Right cardiac atrium (tissue), 5 donors: Measurements from ENCODE around the gene EIF2S2. TPM values are rescaled to one million over a fixed set of nuclear protein-coding genes. Genes with fewer than 3 reads are reported as not detected.
"Not testable (repeated sequence)": the region's sequence is repeated elsewhere in the genome, so short reads cannot be mapped to it uniquely, and the experiment has no call there.

ENCODE experiments used
- ATAC-seq, 2 donors: fragments of 200-7000 bp; cut with Tn5 transposase; one replicate each; pipeline versions ENCODE4 v1.8.0 to v1.9.1; 2020; ENCODE audit warnings: moderate library complexity in 2 of 2, mild to moderate bottlenecking in 1 of 2
- DNase-seq, 3 donors: peaks; one replicate each; pipeline ENCODE4 v3.0.0-alpha.2; 2020
- H3K27ac ChIP-seq: one replicate; pipeline ENCODE4 v1.5.1; 2013; ENCODE audit warnings: mild to moderate bottlenecking, low read length, control low read depth, moderate library complexity
- H3K27me3 ChIP-seq: one replicate; pipeline ENCODE4 v1.6.1; 2013; ENCODE audit not compliant: control insufficient read depth, insufficient read depth
- H3K4me1 ChIP-seq: one replicate; pipeline ENCODE4 v1.6.1; 2013; ENCODE audit warnings: low read length; ENCODE audit not compliant: control insufficient read depth, insufficient read depth
- H3K4me3 ChIP-seq: one replicate; pipeline ENCODE4 v1.5.1; 2013; ENCODE audit warnings: low read length, control low read depth
- H3K9me3 ChIP-seq: one replicate; pipeline ENCODE4 v1.6.1; 2013; ENCODE audit warnings: low read length; ENCODE audit not compliant: control insufficient read depth
- WGBS: extraction: QIAGEN DNeasy Blood & Tissue Kit; methylation state at CpG from one replicate; pipeline ENCODE4 v1.1.7; 2013; 5-methylcytosine and 5-hydroxymethylcytosine counted together
- intact Hi-C, 4 donors: fragments of 100-400 bp; cut with DNase I; formaldehyde crosslinking; loops; one replicate each; pipeline versions ENCODE4 v1.11.0 to v1.14.0; 2022 to 2023
- polyA plus RNA-seq: library from polyadenylated mRNA; stranded (reverse); fragments of 200-250 nt; gene quantifications from one replicate; pipeline ENCODE4 v1.2.3, GENCODE V29; 2013
- total RNA-seq, 4 donors: library from RNA; stranded (reverse); fragmentation: NEBNext Ultra II Directional; extraction: Animal tissue kit (Norgen Biotek cat#: 25700); gene quantifications; one replicate each; pipeline ENCODE4 v1.2.1, GENCODE V29; 2021
- donor health status: healthy with polysubstance abuse.
- donor health status: DM: no; HTN: yes; CAD: no.
- donor health status: DM: no; HTN: no; CAD: no.
- donor health status: DM: no; HTN: yes; CAD: no; lungs with severe emphysema.
- donor health status: DM: yes; HTN: yes; CAD: no.

EIF2S2 gene
- total and polyA plus RNA-seq, 5 donors: 36.0 to 46.9 (median 38.4) TPM

DNA sequence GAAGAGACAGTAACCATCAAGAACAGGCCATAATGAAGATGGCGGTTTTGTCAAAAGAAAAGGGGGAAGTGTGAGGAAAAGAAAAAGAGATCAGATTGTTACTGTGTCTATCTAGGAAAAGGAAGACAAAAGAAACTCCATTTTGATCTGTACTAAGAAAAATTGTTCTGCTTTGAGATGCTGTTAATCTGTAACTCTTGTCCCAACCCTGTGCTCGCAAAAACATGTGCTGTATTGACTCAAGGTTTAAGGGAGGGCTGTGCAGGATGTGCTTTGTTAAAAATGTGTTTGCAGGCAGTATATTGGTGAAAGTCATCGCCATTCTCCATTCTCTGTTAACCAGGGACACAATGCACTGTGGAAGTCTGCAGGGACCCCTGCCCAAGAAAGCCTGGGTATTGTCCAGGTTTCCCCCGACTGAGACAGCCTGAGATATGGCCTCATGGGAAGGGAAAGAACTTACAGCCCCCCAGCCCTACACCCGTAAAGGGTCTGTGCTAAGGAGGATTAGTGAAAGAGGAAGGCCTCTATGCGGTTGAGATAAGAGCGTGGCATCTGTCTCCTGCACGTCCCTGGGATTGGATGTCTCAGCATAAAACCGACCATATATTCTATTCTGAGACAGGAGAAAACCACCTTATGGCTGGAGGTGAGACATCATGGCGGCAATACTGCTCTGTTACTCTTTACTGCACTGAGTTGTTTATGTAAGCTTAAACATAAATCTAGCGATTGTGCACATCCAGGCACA lies 23.7 kb upstream of the EIF2S2 start:
- H3K4me3 ChIP-seq, H3K27ac ChIP-seq, H3K27me3 ChIP-seq, DNase-seq, ATAC-seq, H3K9me3 ChIP-seq, H3K4me1 ChIP-seq: not testable (repeated sequence)
- intact Hi-C loops: loop anchor here in 1 of 4 donors (10.0 kb wide), 1 partner anchor 271 kb away; no protein-coding TSS in a partner anchor
- WGBS: 79% methylated on average over 11 of the region's 11 CpGs

DNA sequence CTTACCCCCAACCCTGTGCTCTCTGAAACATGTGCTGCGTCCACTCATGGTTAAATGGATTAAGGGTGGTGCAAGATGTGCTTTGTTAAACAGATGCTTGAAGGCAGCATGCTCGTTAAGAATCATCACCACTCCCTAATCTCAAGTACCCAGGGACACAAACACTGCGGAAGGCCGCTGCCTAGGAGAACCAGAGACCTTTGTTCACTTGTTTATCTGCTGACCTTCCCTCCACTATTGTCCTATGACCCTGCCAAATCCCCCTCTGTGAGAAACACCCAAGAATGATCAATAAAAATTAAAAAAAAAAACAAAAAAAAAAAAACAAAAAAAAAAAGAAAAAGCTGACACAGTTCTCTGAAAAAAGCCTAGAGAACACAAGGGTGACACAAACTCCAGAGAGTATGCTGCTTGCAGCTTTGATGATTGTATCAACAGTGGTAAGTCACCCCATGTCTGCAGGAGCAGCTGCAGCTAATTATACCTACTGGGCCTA lies 21.4 kb upstream of the EIF2S2 start:
- intact Hi-C loops: loop anchor here in 1 of 4 donors (10.0 kb wide), 1 partner anchor 269 kb away; no protein-coding TSS in a partner anchor
- H3K27ac ChIP-seq, H3K4me1 ChIP-seq, H3K9me3 ChIP-seq, H3K4me3 ChIP-seq, DNase-seq, H3K27me3 ChIP-seq, ATAC-seq: not testable (repeated sequence)
- WGBS: 63% methylated on average over 4 of the region's 4 CpGs

DNA sequence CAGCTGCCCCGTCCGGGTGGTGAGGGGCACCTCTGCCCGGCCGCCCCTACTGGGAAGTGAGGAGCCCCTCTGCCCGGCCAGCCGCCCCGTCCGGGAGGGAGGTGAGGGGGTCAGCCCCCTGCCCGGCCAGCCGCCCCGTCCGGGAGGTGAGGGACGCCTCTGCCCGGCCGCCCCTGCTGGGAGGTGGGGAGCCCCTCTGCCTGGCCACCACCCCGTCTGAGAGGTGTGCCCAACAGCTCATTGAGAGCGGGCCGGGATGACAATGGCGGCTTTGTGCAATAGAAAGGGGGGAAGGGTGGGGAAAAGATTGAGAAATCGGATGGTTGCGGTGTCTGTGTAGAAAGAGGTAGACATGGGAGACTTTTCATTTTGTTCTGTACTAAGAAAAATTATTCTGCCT lies 20.9 kb upstream of the EIF2S2 start:
- H3K27me3 ChIP-seq, DNase-seq, H3K4me3 ChIP-seq, H3K4me1 ChIP-seq, ATAC-seq, H3K27ac ChIP-seq, H3K9me3 ChIP-seq: not testable (repeated sequence)
- 88% methylated on average over 21 of the region's 21 CpGs for WGBS
- intact Hi-C loops: loop anchor here in 1 of 4 donors (10.0 kb wide), 1 partner anchor 268 kb away; no protein-coding TSS in a partner anchor

DNA sequence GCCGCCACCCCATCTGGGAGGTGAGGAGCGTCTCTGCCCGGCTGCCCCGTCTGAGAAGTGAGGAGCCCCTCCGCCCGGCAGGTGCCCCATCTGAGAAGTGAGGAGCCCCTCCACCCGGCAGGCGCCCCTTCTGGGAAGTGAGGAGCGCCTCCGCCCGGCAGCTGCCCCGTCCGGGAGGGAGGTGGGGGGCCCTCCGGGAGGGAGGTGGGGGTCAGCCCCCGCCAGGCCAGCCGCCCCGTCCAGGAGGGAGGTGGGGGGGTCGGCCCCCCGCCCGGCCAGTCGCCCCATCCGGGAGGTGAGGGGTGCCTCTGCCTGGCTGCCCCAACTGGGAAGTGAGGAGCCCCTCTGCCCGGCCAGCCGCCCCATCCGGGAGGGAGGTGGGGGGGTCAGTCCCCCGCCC lies 20.4 kb upstream of the EIF2S2 start:
- WGBS: 93% methylated on average over 26 of the region's 26 CpGs
- not testable (repeated sequence) for H3K9me3 ChIP-seq, H3K4me3 ChIP-seq, ATAC-seq, H3K27ac ChIP-seq, H3K4me1 ChIP-seq, H3K27me3 ChIP-seq
- peak in 2 of 3 donors; percentile 47 to 62 for DNase-seq
- intact Hi-C loops: loop anchor here in 1 of 4 donors (10.0 kb wide), 1 partner anchor 268 kb away; no protein-coding TSS in a partner anchor

DNA sequence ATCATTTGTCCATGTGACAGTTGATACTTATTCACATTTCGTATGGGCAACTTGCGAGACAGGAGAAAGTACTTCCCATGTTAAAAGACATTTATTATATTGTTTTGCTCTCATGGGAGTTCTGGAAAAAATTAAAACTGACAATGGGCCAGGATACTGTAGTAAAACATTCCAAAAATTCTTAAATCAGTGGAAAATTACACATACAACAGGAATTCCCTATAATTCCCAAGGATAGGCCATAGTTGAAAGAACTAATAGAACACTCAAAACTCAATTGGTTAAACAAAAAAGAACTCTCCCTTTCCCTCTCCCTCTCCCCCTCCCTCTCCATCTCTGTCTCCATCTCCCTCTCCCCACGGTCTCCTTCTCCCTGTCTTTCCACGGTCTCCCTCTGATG lies 19.4 kb upstream of the EIF2S2 start:
- intact Hi-C loops: loop anchor here in 1 of 4 donors (10.0 kb wide), 1 partner anchor 267 kb away; no protein-coding TSS in a partner anchor

DNA sequence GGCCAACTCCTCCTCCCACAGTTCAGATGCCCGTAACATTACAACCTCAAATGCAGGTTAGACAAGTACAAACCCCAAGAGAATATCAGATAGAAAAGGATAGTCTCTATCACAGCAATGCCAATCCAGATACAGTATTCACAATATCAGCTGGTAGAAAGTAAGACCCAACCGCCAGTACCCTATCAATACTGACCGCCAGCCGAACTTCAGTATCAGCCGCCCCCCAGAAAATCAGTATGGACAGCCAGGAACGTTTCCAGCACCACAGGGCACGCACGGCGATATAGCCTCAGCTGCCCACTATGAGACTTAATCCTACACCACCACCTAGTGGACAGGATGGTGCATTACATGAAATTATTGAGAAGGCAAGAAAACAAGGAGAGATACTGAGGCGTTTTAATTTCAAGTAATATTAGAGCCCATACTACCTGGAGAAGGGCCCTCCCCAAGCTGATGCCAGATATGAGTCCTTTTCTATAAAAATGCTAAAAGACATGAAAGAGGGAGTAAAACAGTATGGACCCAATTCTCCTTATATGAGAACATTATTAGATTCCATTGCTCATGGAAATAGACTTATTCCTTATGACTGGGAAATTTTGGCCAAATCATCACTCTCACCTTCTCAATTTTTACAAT lies 17.6 kb upstream of the EIF2S2 start:
- intact Hi-C loops: loop anchor here in 3 of 4 donors (5.0 to 10.0 kb wide), 3 partner anchors 195 to 265 kb away; no protein-coding TSS in a partner anchor

More for the DNA sequence above, 19.4 kb upstream of the EIF2S2 start:
- Histone ChIP-seq H3K27me3 (no peaks in the 10 kb centered on the region), H3K4me3 (no peak overlapping the region), H3K9me3 (no peaks in the 10 kb centered on the region), H3K27ac (no peak overlapping the region), H3K4me1 (no peaks in the 10 kb centered on the region)
- DNase-seq (no peak), ATAC-seq (no peak)
- 55% methylated on average over 4 of the region's 4 CpGs for WGBS

DNA sequence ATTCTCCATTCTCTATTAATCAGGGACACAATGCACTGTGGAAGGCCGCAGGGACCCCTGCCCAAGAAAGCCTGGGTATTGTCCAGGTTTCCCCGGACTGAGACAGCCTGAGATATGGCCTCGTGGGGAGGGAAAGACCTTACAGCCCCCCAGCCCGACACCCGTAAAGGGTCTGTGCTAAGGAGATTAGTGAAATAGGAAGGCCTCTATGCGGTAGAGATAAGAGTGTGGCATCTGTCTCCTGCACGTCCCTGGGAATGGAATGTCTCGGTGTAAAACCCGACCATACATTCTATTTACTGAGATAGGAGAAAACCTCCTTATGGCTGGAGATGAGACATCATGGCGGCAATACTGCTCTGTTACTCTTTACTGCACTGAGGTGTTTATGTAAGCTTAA lies 15.7 kb upstream of the EIF2S2 start:
- Histone ChIP-seq H3K9me3 (no peaks in the 10 kb centered on the region), H3K4me1 (no peaks in the 10 kb centered on the region), H3K27ac (no peak overlapping the region), H3K27me3 (no peaks in the 10 kb centered on the region), H3K4me3 (no peak overlapping the region)
- intact Hi-C loops: loop anchor here in 2 of 4 donors (5.0 to 10.0 kb wide), 3 partner anchors 193 to 263 kb away; no protein-coding TSS in a partner anchor
- 62% methylated on average over 10 of the region's 10 CpGs for WGBS
- DNase-seq: no peak
- ATAC-seq: no peak

More for the DNA sequence above, 17.6 kb upstream of the EIF2S2 start:
- Histone ChIP-seq H3K27me3 (no peaks in the 10 kb centered on the region), H3K4me3 (no peak overlapping the region), H3K27ac (no peak overlapping the region), H3K4me1 (no peaks in the 10 kb centered on the region), H3K9me3 (no peaks in the 10 kb centered on the region)
- DNase-seq (peak; percentile 52 to 78 (median 73)), ATAC-seq (peak; percentile 82 to 91)
- WGBS: 2% methylated on average over 10 of the region's 10 CpGs

DNA sequence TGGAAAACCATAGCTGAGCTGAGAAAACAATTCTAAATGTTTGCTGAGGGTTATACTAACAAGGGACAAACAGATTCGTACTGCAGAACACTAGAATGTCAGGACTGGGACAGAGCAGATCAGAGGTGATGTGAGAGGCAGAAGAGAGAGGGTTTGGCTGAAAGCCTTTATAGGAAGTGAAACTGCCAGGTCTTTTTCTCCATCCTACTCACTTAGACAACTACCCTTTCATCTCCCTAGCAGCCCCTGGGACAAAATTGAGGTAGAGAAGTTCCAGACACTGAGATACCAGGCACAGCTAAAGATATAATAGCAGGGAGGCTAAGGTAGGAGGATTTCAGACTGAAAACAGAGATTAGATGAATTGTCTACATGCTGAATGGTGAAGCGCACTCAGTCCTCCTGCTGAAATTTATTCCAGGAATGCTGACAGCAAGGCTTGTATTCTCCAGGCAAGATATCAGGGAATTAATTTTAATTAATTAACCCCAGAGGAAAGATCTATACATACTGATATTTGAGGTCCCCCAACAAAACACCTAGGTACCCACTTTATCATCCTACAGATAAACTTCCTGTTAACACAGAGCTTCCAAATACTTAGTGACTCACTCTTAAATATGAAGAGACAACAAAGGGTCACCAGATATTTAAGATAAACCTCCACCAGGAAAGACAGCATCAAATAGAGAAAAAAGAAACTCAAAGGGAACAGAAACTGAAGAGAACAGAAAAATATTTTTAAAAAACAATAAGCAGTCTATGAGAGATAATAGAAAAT lies 12.6 kb upstream of the EIF2S2 start:
- no peaks in the 10 kb centered on the region for H3K4me1 ChIP-seq

DNA sequence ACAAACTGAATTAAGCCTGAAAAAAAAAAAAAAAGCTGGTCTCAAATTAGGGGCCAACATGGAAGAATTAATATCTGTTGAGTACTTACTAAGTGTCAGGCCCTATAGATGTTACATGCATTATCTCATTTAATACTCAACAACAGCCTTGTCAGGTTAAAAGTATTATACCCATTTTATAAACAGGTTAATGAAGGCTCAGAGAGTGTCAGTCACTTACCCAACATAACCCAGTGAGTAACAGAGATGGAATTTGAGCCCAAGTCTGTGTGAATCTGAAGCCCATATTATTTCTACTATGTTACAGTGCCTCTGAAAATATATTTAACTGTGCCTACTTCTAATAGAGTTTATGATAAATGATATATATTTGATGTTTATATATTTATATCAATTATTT lies 11.3 kb upstream of the EIF2S2 start:
- intact Hi-C loops: loop anchor here in 2 of 4 donors (10.0 kb wide), 2 partner anchors 189 to 259 kb away; no protein-coding TSS in a partner anchor
- Histone ChIP-seq H3K4me3 (no peak overlapping the region), H3K27me3 (no peaks in the 10 kb centered on the region), H3K4me1 (no peaks in the 10 kb centered on the region), H3K9me3 (no peaks in the 10 kb centered on the region), H3K27ac (no peak overlapping the region)
- ATAC-seq (no peak), DNase-seq (no peak)

More for the DNA sequence above, 12.6 kb upstream of the EIF2S2 start:
- intact Hi-C loops: loop anchor here in 2 of 4 donors (5.0 to 10.0 kb wide), 3 partner anchors 190 to 260 kb away; no protein-coding TSS in a partner anchor
- H3K27me3 ChIP-seq: no peaks in the 10 kb centered on the region
- H3K4me3 ChIP-seq: no peak overlapping the region
- 62% methylated on average over 2 of the region's 2 CpGs for WGBS
- no peaks in the 10 kb centered on the region for H3K9me3 ChIP-seq
- no peak overlapping the region for H3K27ac ChIP-seq
- ATAC-seq: no peak
- DNase-seq: no peak

DNA sequence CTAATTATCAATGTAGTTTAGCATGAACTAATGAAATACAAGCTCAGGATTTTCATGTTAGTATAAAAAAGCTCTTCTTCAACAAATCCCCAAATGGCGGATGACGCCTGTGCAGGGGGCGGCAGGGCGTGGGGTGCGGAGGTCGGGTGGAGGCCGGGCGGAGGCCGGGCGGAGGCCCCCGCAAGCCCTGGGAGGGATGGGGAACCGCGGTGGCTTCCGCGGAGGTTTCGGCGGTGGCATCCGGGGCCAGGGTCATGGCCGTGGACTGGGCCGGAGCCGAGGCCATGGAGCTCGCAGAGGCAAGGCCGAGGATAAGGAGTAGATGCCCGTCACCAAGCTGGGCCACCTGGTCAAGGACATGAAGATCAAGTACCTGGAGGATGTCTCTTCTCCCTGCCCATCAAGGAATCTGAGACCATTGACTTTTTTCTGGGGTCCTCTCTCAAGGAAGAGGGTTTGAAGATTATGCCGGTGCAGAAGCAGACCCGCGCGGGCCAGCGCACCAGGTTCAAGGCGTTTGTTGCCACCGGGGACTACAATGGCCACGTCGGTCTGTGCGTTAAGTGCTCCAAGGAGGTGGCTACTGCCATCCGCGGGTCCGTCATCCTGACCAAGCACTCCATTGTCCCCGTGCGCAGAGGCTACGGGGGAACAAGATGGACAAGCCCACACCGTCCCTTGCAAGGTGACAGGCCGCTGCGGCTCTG lies 10.4 kb upstream of the EIF2S2 start:
- H3K27me3 ChIP-seq: no peaks in the 10 kb centered on the region
- no peak overlapping the region for H3K4me3 ChIP-seq
- no peaks in the 10 kb centered on the region for H3K9me3 ChIP-seq
- intact Hi-C loops: loop anchor here in 2 of 4 donors (10.0 kb wide), 2 partner anchors 188 to 258 kb away; no protein-coding TSS in a partner anchor
- no peaks in the 10 kb centered on the region for H3K4me1 ChIP-seq
- no peak overlapping the region for H3K27ac ChIP-seq
- DNase-seq (no peak), ATAC-seq (no peak)
- WGBS: 96% methylated on average over 43 of the region's 43 CpGs
